ENCODE measurements around the gene PLOD2. TPM values are rescaled to one million over a fixed set of nuclear protein-coding genes. Genes with fewer than 3 reads are reported as not detected.

The PLOD2 gene
- total and polyA plus RNA-seq, 2 experiments from 2014 or later: 300 to 306 TPM

DNA sequence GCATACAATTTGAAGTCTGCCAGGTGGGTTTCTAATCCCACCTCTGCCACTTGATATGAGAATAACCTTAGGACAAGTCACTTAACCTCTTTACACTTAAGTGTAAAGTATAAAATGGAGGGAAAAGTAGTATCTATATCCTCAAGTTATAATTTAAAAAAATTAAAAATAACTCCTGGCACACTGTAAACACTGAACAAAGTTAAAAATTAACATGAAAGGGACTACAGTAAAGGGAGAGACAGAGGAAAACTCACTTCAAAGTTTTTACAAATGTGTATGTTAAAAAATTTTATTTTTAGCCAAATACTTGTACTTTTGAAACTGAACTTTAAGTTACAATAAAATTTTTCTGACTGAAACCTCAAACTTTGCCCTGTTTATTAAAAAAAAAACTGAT is 49.6 kb downstream of the PLOD2 start:
- peaks cover 48% of the 10 kb centered on the region for H3F3A ChIP-seq (ENCODE audit: insufficient read depth)
- peaks cover 60% of the 10 kb centered on the region for H3K36me3 ChIP-seq (ENCODE audit: low read depth)
- no peaks in the 10 kb centered on the region for H4K20me1 ChIP-seq (ENCODE audit: insufficient read depth)
- DNase-seq: no peak
- no peak overlapping the region for H3K27ac ChIP-seq
- H3K4me3 ChIP-seq: no peak overlapping the region
- H3K9me2 ChIP-seq (ENCODE audit: insufficient read depth): no peaks in the 10 kb centered on the region
- TF ChIP-seq EZH2phosphoT487 (IDR thresholded peaks at IDR 0.05; ENCODE audit: insufficient read depth, low read depth) (no peak), EZH2 (IDR thresholded peaks at IDR 0.05; ENCODE audit: insufficient read depth, poor library complexity, severe bottlenecking) (no peak)
- H2AFZ ChIP-seq: no peak overlapping the region
- in situ Hi-C loops (cut with MboI): no loop called here
- no peaks in the 10 kb centered on the region for H3K27me3 ChIP-seq (replicated peaks; ENCODE audit: insufficient read depth)
- no peaks in the 10 kb centered on the region for H3K4me1 ChIP-seq (ENCODE audit: insufficient read depth)
- peaks cover 62% of the 10 kb centered on the region for H3K79me2 ChIP-seq (ENCODE audit: insufficient read depth)
- no peak overlapping the region for H3K4me2 ChIP-seq (ENCODE audit: unreplicated experiment)
- H3K9ac ChIP-seq: no peak overlapping the region
- H3K9me3 ChIP-seq (ENCODE audit: low read depth): no peaks in the 10 kb centered on the region

DNA sequence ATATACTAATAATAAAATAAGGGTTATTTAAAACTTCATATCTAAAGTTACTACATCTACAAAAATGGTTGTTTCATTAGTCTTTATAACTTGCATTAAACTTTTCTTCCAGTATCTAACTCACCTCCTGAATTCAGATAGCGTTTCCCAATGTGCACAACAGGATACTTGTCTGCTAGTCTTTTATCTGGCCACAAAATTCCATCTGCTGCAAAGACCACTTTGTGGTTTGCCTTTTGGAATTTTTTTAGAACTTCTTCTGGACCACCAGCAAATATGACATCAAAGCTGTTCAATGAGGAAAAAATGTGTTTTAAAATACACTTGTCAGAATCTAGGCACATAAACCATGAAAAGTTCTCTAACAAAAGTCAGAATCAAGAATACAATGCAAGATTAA is 50.8 kb downstream of the PLOD2 start:
- no peak overlapping the region for H3K4me2 ChIP-seq (ENCODE audit: unreplicated experiment)
- H3F3A ChIP-seq (ENCODE audit: insufficient read depth): peaks cover 50% of the 10 kb centered on the region
- in situ Hi-C loops (cut with MboI): no loop called here
- H3K9me2 ChIP-seq (ENCODE audit: insufficient read depth): no peaks in the 10 kb centered on the region
- H3K27me3 ChIP-seq (replicated peaks; ENCODE audit: insufficient read depth): no peaks in the 10 kb centered on the region
- 91 to 100% methylated on average over 1 of the region's 1 CpG for WGBS, 2 experiments (ENCODE audit: low coverage in 1 of 2, low lambda C conversion rate in 2 of 2, missing lambda C conversion rate in 2 of 2)
- no peak overlapping the region for H3K27ac ChIP-seq
- peaks cover 60% of the 10 kb centered on the region for H3K36me3 ChIP-seq (ENCODE audit: low read depth)
- no peaks in the 10 kb centered on the region for H3K4me1 ChIP-seq (ENCODE audit: insufficient read depth)
- no peak overlapping the region for H3K4me3 ChIP-seq
- TF ChIP-seq EZH2 (IDR thresholded peaks at IDR 0.05; ENCODE audit: insufficient read depth, poor library complexity, severe bottlenecking) (no peak), EZH2phosphoT487 (IDR thresholded peaks at IDR 0.05; ENCODE audit: insufficient read depth, low read depth) (no peak)
- no peaks in the 10 kb centered on the region for H3K9me3 ChIP-seq (ENCODE audit: low read depth)
- no peak for DNase-seq
- H3K79me2 ChIP-seq (ENCODE audit: insufficient read depth): peaks cover 55% of the 10 kb centered on the region
- no peaks in the 10 kb centered on the region for H4K20me1 ChIP-seq (ENCODE audit: insufficient read depth)
- H2AFZ ChIP-seq: no peak overlapping the region
- H3K9ac ChIP-seq: no peak overlapping the region

DNA sequence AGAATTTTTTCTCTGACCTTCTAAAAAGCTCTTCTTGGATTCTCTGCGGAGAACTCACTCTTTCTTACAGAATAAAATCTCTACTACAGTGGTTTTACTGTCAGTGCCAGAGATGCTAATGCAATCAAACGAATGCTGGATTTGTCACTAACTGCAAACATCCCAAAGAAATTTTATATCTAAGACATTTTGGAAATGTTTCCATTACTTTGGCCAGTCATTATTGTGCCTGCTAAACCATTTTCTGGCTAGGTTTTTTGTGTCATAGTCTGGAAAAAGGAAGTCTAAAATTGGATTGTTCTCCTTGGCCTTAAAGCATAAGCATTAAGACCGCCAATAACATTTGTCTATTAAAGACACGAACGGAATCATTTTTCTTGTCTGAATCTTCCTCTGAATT is 54.0 kb downstream of the PLOD2 start:
- H2AFZ ChIP-seq: no peak overlapping the region
- no peak overlapping the region for H3K4me2 ChIP-seq (ENCODE audit: unreplicated experiment)
- H3F3A ChIP-seq (ENCODE audit: insufficient read depth): peaks cover 67% of the 10 kb centered on the region
- in situ Hi-C loops (cut with MboI): no loop called here
- H3K9me2 ChIP-seq (ENCODE audit: insufficient read depth): no peaks in the 10 kb centered on the region
- no peak overlapping the region for H3K9ac ChIP-seq
- H3K4me3 ChIP-seq: no peak overlapping the region
- no peak for DNase-seq
- H3K79me2 ChIP-seq (ENCODE audit: insufficient read depth): peaks cover 45% of the 10 kb centered on the region
- no peaks in the 10 kb centered on the region for H4K20me1 ChIP-seq (ENCODE audit: insufficient read depth)
- H3K4me1 ChIP-seq (ENCODE audit: insufficient read depth): no peaks in the 10 kb centered on the region
- H3K27me3 ChIP-seq (replicated peaks; ENCODE audit: insufficient read depth): no peaks in the 10 kb centered on the region
- H3K27ac ChIP-seq: no peak overlapping the region
- TF ChIP-seq EZH2phosphoT487 (IDR thresholded peaks at IDR 0.05; ENCODE audit: insufficient read depth, low read depth): no peak
- no peak for TF ChIP-seq EZH2 (IDR thresholded peaks at IDR 0.05; ENCODE audit: insufficient read depth, poor library complexity, severe bottlenecking)
- no peaks in the 10 kb centered on the region for H3K9me3 ChIP-seq (ENCODE audit: low read depth)
- 53 to 58% methylated on average over 5 of the region's 5 CpGs for WGBS, 2 experiments (ENCODE audit: low coverage in 1 of 2, low lambda C conversion rate in 2 of 2, missing lambda C conversion rate in 2 of 2)
- H3K36me3 ChIP-seq (ENCODE audit: low read depth): peaks cover 84% of the 10 kb centered on the region

DNA sequence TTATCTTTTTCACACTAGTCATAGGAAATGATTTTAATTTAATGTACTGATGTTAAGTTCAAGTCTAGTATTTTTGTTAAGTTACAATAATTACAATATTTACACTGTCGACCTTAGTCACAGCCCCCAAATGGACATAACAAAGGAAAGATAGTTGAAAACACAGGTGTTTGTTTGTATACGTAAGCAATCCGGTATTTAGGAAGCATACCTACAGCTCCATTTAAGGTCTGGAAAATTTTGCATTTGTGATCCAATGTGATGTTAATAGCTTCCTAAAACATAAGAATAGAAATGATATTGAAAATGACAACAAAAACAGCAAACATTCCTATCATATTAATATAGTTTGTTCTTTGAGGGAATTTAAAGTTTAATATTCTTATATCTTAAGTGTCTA is 56.9 kb downstream of the PLOD2 start:
- Histone ChIP-seq H3K4me1 (ENCODE audit: insufficient read depth) (0 out of 2 replicates have a peak, but pooled peaks cover 4% of the 10 kb centered on the region), H3K27ac (no peak overlapping the region), H2AFZ (no peak overlapping the region), H3K36me3 (ENCODE audit: low read depth) (peaks cover 87% of the 10 kb centered on the region), H3K9me2 (ENCODE audit: insufficient read depth) (no peaks in the 10 kb centered on the region), H3K27me3 (replicated peaks; ENCODE audit: insufficient read depth) (no peaks in the 10 kb centered on the region), H3K79me2 (ENCODE audit: insufficient read depth) (peaks cover 17% of the 10 kb centered on the region), H3K4me2 (ENCODE audit: unreplicated experiment) (no peak overlapping the region), H3K9me3 (ENCODE audit: low read depth) (no peaks in the 10 kb centered on the region), H4K20me1 (ENCODE audit: insufficient read depth) (no peaks in the 10 kb centered on the region), H3F3A (ENCODE audit: insufficient read depth) (peaks cover 77% of the 10 kb centered on the region), H3K4me3 (no peak overlapping the region), H3K9ac (no peak overlapping the region)
- TF ChIP-seq EZH2 (IDR thresholded peaks at IDR 0.05; ENCODE audit: insufficient read depth, poor library complexity, severe bottlenecking) (no peak), EZH2phosphoT487 (IDR thresholded peaks at IDR 0.05; ENCODE audit: insufficient read depth, low read depth) (no peak)
- WGBS, 2 experiments (ENCODE audit: low coverage in 1 of 2, low lambda C conversion rate in 2 of 2, missing lambda C conversion rate in 2 of 2): 82 to 87% methylated on average over 3 of the region's 3 CpGs
- DNase-seq: no peak
- in situ Hi-C loops (cut with MboI): no loop called here

DNA sequence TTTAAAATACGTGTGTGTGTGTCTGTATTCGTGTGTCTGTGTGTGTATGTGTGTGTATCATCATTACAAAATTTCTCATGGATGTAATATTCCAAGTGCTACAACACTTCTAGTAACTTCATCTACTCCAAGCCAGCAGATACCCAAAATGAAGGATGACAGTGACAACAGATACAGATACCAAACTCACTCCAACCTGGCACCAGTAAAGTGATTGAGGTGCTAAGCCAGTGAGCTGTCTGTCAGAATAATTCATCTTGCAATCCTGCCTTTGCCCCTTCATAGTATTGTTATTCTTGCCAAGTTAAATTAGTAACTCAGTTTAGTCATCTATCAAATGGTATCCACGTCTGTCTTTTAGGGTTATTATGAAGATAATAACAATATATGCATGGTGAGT is 58.1 kb downstream of the PLOD2 start:
- no peak overlapping the region for H3K4me2 ChIP-seq (ENCODE audit: unreplicated experiment)
- WGBS, 2 experiments (ENCODE audit: low coverage in 1 of 2, low lambda C conversion rate in 2 of 2, missing lambda C conversion rate in 2 of 2): 95 to 96% methylated on average over 3 of the region's 3 CpGs

More for the DNA sequence above, 58.1 kb downstream of the PLOD2 start:
- Histone ChIP-seq H3K36me3 (ENCODE audit: low read depth) (peaks cover 84% of the 10 kb centered on the region), H2AFZ (no peak overlapping the region), H3K27ac (no peak overlapping the region), H3K9me2 (ENCODE audit: insufficient read depth) (no peaks in the 10 kb centered on the region), H3K4me3 (no peak overlapping the region), H3K27me3 (replicated peaks; ENCODE audit: insufficient read depth) (no peaks in the 10 kb centered on the region), H3K4me1 (ENCODE audit: insufficient read depth) (0 out of 2 replicates have a peak, but pooled peaks cover 4% of the 10 kb centered on the region), H4K20me1 (ENCODE audit: insufficient read depth) (no peaks in the 10 kb centered on the region), H3K79me2 (ENCODE audit: insufficient read depth) (peaks cover 8% of the 10 kb centered on the region; the same call in 1 of the 2 replicates), H3K9ac (no peak overlapping the region), H3K9me3 (ENCODE audit: low read depth) (no peaks in the 10 kb centered on the region), H3F3A (ENCODE audit: insufficient read depth) (peaks cover 77% of the 10 kb centered on the region)
- in situ Hi-C loops (cut with MboI): no loop called here
- DNase-seq: no peak
- no peak for TF ChIP-seq EZH2 (IDR thresholded peaks at IDR 0.05; ENCODE audit: insufficient read depth, poor library complexity, severe bottlenecking)
- no peak for TF ChIP-seq EZH2phosphoT487 (IDR thresholded peaks at IDR 0.05; ENCODE audit: insufficient read depth, low read depth)

Measured in GM23248 (cell line).